HG03575 (cell line): ENCODE results near the gene HPGDS.
"Not testable (repeated sequence)": the region's sequence is repeated elsewhere in the genome, so short reads cannot be mapped to it uniquely, and the experiment has no call there.

Experiments
- ATAC-seq: cut with Tn5 transposase; IDR thresholded peaks from one replicate; pipeline ENCODE4 v1.9.1; 2021; ENCODE audit not compliant: unreplicated experiment, insufficient number of reproducible peaks, low FRiP score; ENCODE audit errors: extremely low read depth

Gene HPGDS

DNA sequence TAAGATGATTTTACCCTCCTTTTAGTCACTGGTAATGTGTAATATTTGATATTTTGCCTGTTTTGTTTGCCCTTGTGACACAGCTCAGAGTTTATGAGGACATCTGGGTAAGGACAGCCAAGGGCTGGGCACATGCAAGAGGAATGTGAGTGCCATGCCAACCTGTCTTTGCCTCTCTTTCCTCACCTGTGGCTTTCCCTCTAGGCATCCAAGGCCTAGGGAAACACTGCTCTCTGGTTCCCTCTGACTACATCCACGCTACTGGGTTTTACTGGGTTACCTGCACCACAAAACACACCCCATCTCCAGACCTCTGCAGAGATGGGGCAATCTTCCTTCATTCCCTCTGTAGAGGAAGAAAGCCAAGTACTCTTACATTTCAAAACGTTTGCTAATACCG lies 7.7 kb downstream of the HPGDS start:
- no peak for ATAC-seq

DNA sequence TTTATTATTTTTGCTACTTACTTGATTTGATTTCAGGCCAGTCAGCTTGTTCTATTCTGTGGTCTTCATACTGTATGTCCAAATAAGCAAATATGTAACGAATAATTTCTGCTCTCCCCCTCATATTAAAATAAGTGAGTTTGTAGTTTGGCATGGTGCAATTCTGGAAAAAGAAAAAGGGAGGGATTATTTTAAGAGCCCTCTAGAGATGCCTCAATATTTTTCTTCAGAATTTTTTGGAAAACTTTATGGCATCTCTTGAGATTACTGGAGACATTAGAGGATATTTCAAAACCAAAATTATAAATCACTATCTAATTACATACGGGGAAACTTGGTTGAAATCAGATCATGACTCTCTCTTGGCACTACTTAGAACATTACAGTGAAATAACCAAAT lies 8.2 kb downstream of the HPGDS start:
- no peak for ATAC-seq

DNA sequence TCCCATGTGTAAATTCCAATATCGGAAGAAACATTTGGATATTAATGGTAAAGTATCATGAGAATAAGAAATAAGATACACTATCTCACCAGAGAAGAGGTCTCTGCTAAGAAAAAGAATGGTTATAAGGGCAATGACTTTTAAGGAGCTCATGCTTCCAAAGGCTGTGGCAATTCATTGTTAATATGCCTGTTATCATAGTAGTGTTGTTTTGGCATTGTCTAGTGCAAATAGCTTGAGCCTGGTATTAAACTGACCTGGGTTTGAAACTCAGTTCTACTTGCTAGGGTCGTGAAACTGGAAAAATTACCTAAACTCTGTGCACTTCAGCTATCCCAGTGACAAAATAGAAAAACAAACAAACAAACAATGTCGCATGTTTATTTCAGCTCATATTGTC lies 8.8 kb downstream of the HPGDS start:
- ATAC-seq = no peak

DNA sequence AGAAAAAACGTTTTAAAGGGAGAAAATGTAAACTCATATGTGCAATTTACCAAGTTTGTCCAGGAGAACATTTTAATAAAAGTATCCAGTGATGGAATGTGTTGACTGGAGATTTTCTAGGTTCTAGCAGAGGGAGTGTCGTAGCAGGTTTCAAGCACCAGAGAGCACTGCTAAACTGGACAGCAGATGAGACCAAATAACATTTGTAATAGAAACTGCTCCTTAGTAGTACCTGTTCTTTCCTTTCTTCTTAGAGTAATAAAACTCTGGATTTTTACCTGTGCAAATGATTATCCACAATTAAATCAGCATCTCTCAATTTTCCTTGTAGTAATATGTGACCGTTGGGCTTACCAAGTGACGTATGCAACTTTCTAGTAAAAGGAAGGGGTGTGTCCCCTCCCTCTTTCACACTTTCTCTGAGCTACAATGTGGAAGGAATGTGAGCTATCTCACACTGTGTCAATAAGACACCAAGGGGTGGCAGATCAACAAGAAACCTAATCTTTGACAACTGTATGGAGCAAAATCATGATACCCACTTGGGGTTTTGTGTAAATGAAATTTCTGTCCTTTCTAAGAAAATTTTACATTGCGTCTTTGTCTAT lies 9.5 kb downstream of the HPGDS start:
- no peak for ATAC-seq

DNA sequence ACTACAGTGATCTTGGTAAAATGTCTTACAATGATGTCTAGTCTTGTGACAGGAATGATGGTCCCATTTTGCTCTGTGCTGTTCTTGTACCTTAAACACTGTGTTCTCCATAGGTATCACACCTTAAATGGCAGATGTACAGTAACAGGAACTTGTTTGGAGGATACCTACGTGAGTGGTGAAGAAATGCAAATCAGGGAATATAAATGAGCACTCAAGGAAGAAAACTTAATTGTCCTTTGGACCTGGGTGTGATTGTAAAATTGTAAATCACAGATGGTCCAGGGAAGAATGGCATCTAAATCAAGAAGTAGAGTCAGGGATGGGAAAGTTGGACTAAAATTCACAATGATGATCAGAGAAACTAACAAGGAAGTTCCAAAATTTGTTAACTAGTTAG lies 12.7 kb downstream of the HPGDS start:
- no peak for ATAC-seq

DNA sequence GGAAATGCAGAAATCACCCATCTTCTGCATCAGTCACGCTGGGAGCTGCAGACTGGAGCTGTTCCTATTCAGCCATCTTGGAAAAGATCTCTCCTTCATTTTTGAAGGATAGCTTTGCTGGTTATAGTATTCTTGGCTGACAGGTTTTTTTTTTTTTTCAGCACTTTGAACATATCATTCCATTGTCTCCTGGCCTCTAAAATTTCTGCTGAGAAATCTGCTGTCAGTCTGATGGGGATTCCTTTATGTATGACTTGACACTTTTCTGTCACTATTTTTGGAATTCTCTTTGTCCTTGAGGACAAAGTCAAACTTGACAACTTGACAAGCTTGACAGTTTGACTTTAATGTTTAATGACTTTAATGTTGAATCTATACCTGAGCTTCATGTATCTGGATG lies 16.8 kb downstream of the HPGDS start:
- ATAC-seq = no peak

DNA sequence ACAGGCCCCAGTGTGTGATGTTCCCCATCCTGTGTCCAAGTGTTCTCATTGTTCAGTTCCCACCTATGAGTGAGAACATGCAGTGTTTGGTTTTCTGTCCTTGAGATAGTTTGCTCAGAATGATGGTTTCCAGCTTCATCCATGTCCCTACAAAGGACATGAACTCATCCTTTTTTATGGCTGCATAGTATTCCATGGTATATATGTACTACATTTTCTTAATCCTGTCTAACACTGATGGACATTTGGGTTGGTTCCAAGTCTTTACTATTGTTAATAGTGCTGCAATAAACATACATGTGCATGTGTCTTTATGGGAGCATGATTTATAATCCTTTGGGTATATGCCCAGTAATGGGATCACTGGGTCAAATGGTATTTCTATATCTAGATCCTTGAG lies 22.7 kb downstream of the HPGDS start:
- not testable (repeated sequence) for ATAC-seq

DNA sequence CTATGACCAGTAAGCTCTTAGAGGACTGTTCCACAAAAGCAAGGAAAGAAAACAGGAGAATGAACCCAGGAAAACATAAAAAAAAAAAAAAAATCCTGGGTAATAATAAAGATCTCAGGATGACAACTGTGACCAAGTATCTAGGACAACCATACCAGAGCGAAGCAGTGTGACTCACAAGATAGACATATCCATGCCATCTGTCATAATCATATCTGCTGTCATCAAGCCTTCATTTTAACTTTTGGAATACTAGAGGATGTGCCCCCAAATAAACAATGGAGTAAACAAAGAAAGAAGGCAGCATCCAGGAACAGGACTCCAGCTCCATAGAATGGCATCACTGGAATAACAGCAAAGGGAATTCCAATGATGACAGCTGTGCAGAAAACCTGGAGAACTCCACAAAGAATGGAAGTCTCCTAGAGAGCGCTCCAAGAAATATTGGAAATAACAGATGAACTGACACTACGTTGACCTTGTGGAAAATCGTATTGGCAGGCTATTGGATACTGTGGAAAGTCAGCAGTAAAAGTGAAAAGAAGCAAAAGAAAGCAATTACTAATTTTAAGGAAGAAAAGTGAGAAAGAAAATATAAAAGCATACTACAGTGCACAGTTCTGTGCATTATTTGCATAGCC lies 35.3 kb downstream of the HPGDS start:
- no peak for ATAC-seq

DNA sequence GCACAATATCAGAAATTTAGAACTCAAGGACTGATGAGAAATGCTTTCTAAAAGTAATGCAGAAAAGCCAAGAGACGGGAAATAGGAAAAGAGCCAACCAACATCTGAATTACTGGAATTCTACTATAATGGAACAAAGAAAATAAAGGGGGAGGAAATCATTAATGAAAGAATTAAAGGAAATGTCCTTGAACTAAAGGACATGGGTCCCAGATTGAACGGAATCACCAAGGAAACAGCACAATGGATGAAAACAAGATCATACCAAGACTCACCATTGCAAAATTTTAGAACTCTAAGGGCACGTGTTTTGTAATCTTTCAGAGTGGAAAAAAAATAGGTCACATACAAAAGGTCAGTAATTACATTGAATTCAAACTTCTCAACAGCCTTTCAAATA lies 35.9 kb downstream of the HPGDS start:
- no peak for ATAC-seq

DNA sequence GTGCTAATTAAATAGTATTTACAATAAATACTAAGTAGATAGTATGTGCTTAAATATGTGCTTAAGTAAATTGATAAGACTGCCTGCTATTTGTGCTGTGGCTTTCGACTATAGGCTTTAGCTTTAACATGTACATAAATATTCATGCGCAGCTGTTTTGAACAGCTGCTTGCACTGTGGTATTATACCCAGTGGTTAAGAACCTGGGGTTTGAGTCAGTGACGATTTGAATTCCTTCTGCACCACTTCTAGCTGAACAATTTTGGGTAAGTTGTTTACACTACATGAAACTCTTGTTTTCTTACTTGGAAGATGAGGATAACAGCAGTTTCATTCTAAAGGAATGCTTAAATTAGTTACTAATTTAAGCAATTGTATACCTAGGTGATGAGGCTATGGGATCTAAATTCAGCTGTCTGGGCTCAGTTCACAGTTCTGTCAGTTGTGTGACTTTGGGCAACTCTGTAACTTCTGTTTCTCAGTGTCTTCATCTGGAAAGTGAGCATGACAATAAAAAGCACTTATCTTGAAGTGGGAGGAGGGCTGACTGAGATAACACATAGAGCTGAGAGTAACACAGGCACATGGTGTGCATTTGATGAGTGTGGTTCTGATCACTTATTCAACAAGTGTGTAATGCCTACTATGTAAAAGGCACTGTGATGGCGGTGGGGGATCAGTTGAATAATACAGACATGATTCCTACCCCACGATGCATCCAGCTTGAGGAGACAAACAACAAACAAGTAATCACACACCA lies 37.0 kb downstream of the HPGDS start:
- no peak for ATAC-seq

DNA sequence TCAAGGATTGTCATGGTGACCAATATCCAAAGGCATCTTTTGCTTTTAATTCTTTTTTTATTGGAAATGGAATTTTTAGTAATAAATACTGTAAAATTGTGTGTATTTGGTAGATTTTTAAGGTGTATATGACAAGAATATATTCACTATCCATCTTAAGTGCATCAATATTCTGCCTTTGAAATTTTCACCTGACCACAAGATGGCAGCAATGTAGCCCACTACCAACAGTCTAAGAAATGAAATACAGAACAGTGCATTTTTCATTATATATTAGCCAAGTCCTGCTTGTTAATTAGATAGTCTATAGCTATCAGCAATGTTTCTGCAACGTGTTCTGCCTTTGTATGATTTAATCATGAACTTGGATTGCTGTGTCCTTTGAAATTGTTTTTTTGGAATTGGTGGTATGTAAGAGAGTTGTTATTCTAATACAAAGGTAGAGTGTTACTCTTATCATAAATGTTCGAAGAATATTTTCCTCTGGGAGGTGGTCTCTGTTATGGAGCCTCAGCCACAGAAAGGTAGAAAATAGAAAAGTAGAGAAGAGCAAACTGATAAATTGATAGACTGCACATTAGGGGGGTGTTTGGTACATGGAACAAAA lies 38.2 kb downstream of the HPGDS start:
- no peak for ATAC-seq

DNA sequence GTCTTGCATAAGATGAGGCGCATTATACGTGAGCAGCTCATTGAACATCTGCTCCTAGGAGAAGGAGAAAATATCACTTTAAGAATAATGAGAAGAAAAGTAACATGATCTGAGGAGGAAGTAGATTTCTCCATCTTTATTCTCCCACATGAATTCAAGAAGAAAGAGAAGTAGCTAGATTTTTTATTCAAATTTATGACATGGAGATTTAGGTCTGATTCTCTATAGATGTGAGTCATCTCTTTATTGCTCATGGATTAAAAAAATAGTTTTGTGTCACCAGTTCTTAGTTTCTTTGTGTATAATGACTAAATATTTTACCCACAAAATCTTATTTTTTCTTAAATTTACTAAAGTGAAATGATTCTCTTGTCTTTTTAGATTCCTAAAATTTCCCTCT lies 40.4 kb downstream of the HPGDS start:
- ATAC-seq = no peak

DNA sequence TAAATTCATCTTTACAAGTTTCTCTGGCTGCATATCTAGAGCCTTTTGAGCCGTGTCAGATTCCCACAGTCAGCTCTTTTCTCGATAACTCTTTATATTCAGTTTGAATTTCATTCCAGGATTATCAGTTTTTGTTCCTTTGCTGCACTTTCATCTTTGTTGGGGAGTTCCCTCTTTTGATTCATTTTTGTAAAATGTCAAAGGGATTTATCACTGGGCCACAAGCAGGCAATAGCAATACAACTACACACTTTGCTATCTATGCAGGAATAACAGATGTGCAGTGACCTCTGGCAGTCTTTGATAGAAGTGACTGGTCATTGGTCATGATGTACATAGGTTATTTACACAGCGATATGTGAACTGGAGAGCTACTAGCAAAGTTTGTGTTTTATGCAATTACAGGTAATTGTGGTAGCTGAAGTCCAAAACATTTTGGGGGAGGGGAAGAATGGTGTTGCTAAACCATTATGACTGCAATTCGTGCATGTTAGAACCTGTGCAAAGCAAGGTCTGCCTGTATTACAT lies 43.8 kb downstream of the HPGDS start:
- no peak for ATAC-seq

DNA sequence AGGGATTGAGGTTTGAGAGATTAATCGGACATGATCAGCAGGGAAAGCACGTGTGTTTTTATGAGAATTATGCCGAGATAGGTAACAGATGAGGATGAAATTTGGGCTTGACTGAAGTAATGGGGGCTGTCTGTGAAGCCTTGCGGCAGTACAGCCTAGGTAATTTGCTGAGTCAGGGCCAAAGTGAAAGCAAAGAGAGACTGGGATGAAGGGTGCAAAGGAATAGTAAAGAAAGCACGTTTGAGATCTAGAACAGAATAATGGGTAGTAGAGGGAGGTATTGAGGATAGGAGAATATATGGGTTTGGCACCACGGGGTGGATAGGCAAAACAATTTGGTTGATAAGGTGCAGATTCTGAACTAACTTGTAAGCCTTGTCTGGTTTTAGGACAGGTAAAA lies 47.2 kb downstream of the HPGDS start:
- ATAC-seq = not testable (repeated sequence)

DNA sequence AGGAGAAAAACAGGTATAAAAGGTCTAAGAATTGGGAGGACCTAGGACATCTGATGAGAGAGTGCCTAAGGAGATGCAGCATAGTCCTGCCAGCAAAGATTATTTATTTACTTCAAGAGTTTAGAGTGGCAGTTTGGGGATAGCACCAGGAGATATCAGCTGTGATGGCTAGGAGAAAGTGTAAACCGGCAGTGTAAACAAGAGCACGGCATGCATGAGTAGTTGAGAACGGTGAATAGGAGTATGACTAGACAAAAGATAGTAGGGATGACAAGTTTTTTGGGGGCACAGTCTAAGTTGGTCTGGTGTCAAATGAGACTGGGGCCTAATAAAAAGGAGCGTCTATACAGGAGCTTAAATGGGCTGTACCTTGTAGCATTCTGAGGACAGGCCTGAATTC lies 48.7 kb downstream of the HPGDS start:
- not testable (repeated sequence) for ATAC-seq

DNA sequence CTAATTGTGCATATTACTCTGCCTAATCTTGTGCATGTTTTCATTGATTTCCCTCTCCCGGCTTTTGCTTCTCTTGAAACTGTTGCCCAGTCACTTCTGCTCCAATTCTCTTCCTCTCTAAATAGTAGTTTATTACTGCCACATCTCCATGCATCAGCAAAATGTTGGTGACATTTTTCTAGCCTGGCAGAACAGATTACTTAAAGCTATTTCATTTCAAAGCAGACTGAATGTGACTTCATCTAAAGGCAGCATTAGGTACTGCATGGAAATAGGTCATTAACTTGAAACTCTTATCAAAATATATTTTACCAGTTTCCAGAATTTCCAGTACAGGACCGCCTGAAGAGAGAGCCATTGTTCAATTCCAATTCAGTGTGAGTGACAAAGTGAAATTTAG lies 52.4 kb downstream of the HPGDS start:
- no peak for ATAC-seq

DNA sequence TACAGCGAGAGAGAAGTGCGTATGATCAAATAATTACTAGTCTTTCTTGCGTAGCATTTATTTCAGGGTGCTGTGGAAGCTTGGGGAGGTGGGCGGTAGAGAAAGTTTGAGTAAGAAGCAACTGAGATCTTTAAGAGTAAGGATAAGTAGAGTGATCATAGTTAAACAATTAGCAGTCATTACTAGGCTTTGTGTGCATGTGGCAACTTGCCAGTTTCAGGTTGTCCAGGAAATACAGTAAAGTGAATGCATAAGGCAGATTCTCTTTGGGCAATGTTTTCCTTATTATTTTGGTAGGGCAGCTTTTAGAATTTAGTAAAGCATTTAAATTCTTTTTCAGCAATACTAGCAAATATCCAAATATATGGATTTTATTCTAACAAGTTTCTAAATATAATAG lies 57.0 kb downstream of the HPGDS start:
- ATAC-seq = no peak

DNA sequence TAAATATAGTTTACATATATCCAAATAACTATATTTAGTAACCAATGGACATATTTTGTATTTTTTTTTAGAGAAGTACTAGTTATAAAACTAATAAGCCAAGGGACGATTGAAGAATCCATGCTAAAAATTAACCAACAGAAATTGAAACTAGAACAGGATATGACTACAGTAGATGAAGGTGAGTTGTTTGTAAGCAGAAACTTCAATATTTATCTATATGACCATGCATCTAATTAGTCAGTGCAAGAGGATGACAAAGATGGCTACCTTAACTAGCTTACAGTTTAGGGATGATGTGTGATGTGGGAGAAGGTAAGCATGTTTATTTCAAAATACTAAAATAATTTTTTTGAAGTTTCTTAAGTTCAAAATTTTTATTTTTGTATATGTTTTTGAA lies 57.7 kb downstream of the HPGDS start:
- ATAC-seq = no peak

DNA sequence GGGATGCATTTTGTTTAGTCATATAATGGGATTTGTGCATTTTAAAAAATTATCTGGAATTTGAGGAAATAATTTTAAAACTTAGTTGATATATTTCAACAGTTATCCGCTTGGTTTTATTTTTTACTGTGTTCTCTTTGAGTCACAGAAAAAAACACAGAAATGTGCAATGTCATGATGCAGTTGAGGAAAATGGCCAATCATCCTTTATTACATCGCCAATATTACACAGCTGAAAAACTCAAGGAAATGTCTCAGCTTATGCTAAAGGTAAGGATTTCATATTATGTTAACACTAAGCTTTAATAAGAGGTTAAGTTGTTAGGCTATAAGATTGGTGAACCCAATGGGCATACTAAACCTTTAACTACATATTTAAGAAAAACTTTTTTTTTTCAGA lies 63.9 kb downstream of the HPGDS start:
- ATAC-seq = no peak

DNA sequence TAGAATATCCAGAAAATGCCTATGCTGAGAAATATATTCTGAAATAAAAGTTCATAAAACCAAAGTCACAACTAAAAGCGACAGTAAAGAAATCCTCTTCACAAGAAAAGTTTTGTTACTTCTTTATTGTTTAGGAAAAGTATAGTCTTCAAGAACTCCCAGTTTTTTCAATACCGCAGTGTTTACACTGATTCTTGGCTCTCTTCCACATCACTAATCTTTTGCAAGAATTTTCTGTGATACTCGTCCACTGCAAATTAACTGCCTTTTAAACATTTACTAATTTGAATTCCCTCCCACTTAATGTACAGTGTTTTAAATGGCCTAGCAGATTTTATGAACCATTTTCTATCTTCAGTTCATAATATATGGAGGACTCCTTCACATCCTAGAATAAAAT lies 65.1 kb downstream of the HPGDS start:
- ATAC-seq = no peak
